HG03196 (cell line): ENCODE results near the gene CACNA1S.

ENCODE experiments used
- ATAC-seq: cut with Tn5 transposase; IDR thresholded peaks from one replicate; pipeline ENCODE4 v1.9.1; 2021; ENCODE audit not compliant: unreplicated experiment

The CACNA1S gene

DNA sequence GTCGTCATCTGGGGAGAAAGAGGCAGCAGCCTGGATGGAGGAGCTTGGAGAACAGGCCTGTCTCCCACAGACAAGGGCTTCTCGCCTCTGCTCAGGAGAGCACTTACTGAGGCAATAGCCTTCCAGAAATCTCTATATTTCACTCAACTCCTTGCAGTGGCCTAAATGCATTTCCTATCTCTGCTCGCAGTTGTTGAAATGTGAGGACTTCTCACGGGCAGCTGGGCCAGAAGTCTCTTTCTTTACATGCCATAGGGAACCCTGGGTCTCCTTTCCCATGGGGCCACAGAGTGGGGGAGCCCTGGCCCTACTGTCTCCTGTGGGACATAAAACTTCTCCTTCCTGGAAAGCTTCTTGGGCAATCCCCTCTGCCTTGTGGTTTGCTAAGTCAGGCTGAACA is 45.2 kb downstream of the CACNA1S start:
- no peak for ATAC-seq

DNA sequence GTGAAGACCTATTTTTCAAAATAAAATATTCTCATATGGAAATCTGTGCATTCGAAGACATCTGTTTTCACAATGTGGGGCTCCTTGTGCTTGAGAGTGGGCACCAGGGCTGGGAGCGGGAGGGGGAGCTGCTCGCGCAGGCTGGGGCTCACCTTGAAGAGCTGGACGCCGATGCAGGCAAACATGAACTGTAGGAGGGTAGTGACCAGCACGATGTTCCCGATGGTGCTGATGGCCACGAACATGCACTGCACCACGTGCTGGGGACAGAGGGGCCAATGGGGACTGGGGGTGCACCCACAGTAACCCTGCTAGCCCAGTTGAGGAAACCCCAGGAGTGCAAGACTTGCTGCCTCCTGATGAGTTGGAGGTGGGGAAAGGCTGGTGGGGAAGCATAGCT is 46.5 kb downstream of the CACNA1S start:
- ATAC-seq: no peak

DNA sequence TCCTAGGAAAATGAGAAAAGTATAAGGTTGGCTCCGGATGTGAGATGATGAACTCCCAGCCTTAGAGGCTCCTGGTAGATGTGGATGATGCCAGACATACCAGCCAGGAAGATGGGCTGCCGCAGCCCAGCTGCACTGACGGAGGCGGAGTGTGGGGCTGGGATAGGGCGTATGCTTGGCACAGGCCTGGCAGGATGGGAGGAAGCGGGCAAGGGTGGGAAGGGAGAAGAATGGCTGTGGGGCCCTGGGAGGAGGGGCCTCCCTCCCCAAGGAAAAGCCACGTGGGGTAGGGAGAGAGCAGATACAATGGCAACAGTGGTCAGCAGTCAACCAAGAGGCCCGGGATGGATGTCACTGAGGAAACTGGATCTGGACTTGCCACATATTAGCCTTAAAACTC is 47.4 kb downstream of the CACNA1S start:
- ATAC-seq: no peak

DNA sequence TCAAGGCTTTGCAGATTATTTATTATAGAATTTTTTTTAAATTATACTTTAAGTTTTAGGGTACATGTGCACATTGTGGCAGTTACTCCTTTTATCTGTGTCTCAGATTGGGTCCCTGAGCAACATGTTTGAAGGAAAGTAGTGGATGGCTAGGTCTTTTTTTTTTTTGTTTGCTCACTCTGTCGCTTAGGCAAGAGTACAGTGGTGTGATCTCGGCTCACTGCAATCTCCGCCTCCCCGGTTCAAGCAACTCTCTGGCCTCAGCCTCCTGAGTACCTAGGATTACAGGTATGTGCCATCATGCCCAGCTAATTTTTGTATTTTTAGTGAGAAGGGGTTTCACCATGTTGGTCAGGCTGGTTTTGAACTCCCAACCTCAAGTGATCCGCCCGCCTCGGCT is 49.1 kb downstream of the CACNA1S start:
- no peak for ATAC-seq

DNA sequence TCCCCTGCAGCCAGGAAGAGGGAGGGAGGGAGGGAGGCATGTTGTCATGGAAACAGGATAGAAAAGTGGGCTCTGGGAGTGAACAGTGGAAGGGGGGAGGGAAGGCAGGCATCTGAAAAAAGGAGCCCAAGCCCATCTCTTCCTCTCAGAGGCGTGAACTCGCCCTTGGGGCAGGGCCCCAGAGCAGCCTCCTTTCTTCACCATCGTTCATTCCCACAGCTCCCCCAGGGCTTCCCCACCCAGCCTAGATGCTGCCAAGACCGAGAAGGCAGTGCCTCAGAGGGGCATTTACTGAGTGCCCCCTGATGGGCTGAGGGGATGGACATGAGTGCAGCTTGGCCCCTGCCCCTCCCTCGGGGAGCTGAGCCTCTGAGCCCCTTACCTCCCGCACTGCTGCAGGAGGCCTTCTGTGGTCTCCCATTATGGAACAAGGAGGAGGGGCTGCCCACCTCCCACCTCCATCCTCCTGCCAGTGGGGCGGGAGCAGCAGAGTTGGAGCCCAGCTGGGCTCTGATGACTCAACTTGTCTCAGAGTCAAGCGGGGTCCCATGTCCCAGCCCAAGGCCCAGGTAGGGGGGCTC is 49.6 kb downstream of the CACNA1S start:
- ATAC-seq: no peak

DNA sequence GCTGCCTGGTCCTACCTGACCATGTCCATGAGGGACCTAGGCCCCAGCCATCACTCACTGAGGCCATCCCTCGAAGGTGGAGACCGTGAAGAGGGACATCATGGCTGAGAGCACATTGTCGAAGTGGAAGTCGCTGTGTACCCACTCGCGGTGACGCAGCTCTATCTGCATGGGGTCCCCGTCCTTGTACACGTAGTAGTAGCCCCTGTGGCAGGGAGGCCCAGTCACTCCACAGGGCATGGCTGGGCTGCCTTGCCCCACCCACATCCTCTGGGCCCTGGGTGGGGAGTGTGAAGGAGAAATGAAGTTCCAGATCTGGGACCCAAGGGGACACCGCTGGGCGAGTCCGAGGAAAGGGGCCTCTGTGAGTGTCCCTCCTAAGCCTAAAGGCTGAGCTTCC is 50.3 kb downstream of the CACNA1S start:
- ATAC-seq: no peak

DNA sequence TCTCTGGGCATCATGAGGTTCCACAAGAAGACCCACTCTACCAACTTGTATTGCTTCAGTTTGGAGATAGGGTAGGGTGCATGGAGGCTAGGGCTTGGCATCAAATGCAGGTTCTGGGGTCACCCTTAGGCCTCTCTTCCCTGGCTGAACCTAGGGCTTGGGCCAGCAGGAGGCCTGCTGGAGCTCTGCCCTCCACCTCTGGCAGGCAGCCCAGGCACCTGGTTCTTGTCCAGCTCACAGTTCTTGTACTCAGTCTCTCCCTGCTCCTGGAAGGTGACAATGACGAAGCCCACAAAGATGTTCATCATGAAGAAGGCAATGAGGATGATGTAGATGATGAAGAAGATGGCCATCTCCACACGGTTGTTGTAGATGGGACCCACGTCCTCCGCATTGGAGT is 51.2 kb downstream of the CACNA1S start:
- ATAC-seq: no peak

DNA sequence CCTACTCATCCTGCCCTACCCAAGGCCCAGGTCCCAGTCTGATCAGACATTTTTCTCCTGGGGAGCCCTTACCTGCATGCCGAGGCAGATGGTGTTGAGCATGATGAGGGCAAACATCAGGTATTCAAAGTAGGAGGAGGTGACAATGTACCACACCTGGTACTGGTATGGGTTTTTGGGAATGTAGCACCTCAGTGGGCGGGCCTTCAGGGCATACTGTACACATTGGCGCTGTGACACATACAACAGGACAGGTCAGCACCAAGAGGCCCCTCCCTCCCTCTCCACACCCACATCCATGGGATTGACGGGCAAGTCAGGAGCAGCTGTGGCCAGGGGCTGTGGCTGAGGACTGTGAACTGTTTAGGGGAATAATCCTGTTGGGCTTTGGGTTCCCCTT is 51.6 kb downstream of the CACNA1S start:
- no peak for ATAC-seq

DNA sequence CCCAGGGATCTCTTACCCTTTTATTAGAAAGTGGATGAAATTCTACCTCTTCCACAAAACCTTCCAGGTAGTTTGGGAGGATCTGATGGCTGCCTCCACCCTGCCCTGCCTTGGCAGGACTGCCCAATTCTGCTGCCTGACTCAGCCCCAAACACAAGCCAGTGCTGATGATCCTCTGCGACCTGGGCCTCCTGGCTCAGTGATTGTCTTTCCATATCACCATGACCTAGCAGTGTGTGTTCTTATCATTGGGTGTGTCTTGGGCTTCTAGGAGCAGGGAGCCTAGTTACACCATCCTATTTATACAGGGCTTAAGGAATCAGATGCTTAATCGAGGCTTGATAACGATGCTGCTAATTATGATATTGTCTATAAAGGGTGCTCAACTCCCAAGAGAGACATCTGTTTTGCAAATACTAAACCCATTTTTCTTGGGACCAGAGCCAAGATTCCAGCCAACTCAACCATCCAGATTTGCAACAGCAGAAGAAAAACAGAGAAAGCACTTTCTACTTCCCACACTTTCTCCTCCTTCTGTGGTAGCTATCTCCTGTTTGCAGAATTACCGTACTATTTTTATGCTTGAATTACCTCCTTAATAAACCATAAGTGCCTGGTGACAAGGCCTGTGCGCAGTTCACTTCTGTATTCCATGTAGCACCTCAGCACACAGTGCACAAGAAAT is 52.2 kb downstream of the CACNA1S start:
- ATAC-seq: no peak

DNA sequence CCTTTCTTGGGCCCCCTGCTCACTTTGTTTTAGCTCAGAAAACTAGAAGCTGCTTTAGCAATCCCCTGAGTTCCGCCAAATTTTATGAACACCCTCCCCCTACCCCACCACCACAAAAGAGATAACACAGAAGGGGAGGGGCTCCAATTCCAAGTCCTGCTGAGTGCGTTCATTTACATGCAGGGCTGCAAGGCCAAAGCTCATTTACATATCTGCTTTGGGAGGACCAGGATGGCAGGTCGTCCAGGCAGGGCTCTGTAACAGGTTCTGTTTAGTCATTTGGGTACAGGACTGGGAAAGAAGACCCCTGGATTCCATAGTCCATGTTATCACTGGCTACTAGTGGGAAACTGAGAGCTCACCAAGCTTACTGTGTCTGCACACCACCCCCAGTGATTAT is 52.8 kb downstream of the CACNA1S start:
- ATAC-seq: no peak

DNA sequence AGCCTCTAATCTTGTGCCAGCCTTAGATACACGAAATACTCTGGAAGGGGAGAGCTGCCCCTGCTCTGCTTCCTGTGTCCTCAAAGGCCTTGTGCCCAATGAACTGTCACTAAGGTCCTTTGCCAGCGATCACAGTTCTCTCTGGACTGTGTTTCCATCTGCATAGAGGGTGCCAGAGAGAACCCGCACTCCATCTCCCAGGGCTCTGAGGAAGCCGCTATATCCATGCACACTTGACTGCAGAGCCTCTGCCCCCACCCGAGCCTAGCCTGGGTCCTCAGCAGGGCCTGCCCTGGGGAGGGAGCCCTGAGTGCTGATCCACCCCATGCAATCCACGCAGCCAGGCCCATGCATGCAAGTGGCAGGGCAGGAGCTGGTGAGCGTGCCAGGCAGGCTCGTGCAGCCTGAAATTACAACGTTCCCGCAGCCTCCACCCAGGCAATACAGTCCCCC is 58.1 kb downstream of the CACNA1S start:
- no peak for ATAC-seq

DNA sequence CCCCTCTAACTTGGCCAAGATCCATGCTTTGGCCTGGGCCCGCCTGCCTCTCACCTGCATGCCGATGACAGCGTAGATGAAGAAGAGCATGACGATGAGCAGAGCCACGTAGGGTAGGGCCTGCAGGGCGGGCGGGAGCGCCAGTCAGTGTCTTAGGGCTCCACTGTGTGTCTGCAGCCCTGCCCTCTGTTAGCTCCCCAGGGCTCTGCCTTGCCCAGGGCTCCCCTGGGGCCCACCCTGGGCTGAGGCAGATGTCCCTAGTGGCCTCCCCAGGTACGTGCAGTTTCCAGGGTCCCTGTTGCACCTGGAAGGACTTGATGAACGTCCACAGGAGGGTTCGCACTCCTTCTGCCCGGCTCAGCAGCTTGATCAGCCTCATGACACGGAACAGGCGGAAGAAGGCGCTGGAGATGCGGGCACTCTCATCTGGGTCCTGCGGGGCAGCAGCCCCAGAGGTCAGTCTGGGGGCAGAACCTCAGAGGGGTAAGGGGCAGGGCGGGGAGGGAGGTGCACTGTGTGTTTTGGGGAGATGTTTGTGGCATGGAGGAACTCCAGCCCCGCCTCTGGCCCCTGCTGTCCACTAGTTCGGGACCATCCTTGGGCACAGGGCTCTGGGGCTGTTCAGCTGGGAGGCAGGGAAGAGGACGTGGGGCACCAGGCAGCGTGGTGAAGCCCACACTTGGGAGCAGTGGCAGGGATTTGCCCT is 58.9 kb downstream of the CACNA1S start:
- no peak for ATAC-seq

DNA sequence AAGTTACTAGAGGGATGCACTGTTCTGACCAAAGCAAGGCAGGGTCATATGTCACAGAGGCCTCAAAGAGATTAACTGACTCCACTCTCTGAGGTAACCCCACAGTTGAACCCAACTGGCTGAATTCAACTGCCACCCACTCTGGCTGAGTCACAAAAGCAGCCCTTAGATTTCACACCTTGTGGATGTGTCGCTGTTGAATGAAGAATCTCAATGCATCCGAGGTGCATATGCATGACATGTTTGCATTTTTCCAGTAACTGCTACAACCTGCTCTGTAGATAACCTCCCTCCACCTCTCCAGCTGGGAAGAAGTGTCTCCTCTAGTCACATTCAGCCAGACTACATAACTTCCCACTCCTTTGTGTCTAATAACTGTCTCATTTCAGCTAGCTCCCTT is 60.8 kb downstream of the CACNA1S start:
- ATAC-seq: no peak

DNA sequence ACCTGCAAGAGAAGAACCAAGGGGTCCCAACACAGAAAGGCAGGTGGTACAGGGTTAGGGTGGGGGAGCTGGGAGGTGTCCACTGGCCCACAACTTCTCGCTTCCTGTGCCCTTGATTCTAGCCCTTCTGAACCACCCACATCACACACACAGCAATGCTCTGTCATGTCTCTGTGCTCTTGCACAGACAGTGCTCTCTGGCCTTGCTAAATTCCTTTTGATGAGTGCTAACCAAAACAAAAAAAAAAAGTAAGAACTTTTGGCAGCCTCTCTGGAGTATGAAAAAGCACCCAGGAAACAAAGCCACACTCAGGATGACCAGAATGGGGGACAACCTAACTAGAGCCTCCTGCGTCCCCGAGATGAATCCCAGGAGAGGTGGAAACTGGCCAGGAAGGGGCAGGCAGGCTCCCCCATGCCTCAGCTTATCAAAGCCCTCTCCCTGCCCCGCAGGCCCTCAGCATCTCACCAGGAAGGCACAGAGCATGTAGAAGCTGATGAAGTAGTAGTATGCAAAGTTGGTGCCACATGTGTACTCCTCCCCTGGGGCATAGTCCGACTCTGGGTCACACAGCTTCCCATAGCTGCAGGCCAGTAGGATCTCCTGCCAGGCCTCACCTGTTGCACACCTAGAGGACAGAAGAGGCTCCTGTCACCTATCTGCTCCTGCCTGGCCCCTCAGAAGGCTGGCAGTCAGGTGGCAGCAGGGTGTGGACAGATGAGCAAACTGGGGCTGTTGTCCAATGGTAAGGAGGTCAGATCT is 61.5 kb downstream of the CACNA1S start:
- ATAC-seq: no peak

DNA sequence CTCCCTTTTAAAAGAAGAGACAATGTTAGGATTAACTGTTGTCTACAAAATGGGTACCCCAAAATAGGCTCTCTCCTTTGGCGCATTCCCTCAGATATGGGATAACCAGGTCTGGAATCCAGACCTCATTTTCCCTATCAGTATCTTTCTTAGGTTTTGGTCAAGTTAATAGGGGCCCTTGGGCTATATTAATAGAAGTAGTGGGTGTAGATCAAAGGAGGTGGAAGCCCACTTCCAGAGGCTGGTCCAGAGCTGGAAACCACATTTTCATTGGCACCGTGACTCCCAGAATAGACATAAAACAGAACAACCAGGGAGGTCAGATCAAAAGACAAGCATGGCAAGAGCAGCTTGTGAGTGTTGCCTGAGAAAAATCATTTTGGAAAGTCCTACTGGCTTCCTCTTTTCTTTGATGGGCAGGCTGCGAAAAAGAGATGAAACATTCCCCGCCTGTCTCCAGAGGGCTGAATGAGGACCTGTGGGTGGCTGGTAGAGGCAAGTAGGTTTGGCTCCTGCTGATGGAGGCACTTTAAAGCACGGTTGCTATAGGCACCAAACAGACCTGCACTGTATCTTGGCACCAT is 62.9 kb downstream of the CACNA1S start:
- no peak for ATAC-seq

DNA sequence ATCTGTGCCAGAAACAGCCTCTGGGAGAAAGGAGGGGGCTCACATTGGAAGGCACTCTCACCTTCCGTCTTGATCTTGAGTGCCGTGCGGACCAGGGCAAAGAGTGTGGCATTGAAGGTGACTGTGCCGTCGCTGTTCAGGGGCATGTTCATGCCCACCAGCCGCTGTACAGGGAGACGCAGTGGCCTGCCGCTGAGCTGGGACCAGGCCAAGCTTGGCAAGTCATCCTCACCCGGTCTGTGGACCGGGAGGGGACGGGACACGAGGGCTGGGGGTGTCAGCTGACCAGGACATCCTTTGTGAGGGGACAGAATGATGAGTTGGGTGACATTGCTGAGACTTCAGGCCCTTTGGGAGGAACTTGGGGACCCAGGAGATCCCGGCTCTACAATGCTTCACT is 63.7 kb downstream of the CACNA1S start:
- no peak for ATAC-seq

DNA sequence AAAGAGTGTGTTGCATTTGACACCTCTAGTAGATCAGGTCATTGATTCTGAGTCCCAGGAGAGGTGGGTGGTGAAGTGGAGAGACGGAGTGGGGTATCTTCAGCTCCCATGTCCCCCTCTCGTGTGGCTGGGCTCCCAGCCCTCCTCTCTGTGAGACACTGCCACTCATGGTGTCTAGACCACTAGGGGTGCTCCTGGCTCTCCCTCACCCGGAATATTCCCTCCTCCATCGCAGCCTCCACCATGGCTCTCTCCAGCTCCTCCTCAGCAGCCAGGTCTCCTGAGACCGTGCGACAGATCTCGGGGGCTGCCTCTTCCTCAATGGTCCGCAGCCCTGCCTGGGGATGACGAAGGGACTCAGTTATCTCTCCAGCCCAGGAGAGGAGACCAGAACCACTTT is 68.1 kb downstream of the CACNA1S start:
- no peak for ATAC-seq

DNA sequence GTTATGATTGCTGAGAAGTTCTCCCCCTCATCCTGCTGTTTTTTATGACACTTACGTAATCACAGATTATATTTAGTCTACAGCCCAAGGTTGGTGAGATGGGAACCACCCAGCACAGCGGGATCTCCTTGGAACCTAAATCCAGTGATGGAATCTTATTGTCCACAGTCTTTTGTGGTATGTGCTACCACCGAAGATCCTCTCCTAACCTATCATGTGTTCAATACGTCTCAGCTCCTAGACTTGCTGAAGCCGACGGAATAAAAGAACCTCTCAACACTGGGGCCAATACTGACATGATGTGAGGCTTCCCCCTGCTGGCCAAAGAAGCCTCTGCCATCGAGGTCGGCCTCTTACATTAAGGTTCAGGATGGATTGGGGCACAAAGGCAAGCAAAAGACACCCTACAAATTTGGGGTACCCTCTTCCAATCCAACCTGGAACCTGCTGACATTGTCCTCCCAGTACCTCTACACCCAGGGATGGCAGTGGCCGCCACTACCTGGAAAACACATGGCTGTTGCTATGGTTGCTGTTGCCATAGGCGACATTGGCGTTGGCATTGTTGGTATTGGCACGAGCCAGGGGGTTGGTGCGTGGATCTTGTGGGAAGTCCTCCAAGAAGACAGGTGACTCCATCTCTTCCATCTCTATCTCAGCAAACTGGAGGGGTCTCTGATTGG is 69.3 kb downstream of the CACNA1S start:
- ATAC-seq: no peak

DNA sequence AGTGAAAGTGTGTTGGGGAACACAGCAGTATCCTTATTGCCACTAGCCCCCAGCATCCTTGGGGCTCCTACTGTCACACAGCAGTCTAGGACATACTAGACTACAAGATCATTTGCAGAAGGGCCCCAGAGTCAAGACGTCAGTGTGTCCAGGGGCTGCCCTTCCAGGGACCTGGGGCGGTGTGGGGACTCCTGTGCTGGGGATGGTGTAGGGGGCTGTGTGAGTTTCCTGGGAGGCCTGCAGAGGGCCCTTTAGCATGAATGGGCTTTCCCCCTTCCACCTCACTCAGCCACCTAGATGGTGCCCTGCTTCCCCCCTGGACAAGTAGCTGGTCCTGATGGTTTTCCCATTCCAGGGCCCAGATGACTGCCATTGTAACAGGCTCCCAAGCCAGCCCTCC is 71.2 kb downstream of the CACNA1S start:
- no peak for ATAC-seq

DNA sequence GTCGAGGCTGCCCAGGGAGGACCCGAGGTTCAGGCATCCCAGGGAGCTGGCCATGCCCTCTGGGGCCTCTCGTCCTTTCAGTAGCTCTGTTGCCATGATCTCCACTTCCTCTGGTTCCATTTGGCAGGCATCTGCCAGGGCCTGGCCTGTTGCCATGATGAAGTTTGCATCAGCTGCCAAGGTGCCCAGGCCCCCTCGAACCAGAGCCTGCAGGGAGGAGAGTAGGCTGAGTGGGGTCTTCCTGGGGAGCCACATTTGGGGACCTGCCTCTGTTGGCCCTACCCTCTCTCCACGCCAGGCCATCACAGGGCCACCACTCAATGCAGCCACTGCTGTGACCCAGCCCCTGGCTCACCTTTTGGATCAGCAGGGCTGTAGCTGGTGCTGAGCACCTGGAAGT is 72.3 kb downstream of the CACNA1S start:
- no peak for ATAC-seq

DNA sequence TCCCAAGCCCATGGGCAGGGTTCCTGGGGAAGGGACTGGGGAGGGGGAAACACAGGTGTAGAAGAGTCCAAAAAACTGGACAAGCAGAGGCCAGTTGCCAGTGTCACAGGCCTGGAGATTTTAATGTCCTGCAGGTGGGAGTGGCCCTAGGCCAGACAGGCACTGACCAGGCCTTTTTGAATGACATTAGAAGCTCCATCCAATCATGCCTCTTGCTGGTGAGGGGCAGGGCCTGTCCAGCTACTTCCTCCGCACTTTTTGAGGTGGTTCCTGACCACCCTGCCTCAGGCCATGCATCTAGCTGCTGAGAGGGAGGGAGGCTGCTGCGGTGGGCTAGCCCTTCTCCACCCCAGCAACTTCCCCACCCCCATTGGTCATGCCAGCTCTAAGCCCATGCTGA is 72.8 kb downstream of the CACNA1S start:
- ATAC-seq: no peak
